Activated naive CD8-positive, alpha-beta T cell treated with anti-CD3 and anti-CD28 coated beads, Interleukin-2, amount 50 U/mL, for 16 hours (primary cell): ENCODE data around the gene CLPTM1L.
"Not testable (repeated sequence)": the region's sequence is repeated elsewhere in the genome, so short reads cannot be mapped to it uniquely, and the experiment has no call there.

ENCODE experiments used
- DNase-seq: peaks from one replicate; pipeline ENCODE4 v3.0.0-alpha.2; 2020; ENCODE audit warnings: low read depth, low spot score

Gene CLPTM1L

GRCh38 chr5:1328237-1329110 is 16.4 kb downstream of the CLPTM1L start:
- not testable (repeated sequence) for DNase-seq

GRCh38 chr5:1326901-1327756 is 17.8 kb downstream of the CLPTM1L start:
- DNase-seq = not testable (repeated sequence)

DNA sequence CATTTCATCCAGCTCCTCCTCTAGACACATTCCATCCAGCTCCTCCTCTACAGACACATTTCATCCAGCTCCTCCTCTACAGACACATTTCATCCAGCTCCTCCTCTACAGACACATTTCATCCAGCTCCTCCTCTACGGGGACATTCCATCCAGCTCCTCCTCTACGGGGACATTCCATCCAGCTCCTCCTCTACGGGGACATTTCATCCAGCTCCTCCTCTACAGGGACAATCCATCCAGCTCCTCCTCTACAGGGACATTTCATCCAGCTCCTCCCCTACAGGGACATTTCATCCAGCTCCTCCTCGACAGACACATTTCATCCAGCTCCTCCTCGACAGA is 18.4 kb downstream of the CLPTM1L start:
- not testable (repeated sequence) for DNase-seq

DNA sequence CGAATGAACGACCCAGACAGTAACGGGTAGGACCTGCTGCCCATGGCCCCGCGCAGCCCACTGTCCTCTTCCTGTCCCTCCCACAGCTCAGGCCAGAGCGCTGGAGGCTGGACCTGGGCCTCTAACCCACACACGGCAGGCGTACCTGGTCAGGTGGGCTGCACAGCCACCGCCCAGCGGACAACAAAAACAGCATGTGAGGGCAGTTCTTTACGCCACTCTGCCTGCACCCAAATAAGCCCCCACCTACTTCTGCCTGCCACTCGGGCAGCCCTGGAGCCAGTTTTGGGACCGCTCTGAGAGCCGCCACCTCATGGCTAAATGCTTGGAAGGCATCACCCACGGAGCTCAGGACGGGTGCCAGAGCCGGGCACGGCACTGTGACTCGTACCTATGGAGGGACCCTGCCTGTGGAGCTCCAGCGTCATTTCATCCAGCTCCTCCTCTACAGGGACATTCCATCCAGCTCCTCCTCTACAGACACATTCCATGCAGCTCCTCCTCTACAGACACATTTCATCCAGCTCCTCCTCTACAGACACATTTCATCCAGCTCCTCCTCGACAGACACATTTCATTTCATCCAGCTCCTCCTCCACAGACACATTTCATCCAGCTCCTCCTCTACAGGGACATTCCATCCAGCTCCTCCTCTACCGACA is 18.9 kb downstream of the CLPTM1L start:
- DNase-seq = no peak

- no peak for DNase-seq
Observed at GRCh38 chr5:1325191-1325741, 19.6 kb downstream of the CLPTM1L start.

GRCh38 chr5:1324719-1325190 is 20.1 kb downstream of the CLPTM1L start:
- DNase-seq = no peak

DNA sequence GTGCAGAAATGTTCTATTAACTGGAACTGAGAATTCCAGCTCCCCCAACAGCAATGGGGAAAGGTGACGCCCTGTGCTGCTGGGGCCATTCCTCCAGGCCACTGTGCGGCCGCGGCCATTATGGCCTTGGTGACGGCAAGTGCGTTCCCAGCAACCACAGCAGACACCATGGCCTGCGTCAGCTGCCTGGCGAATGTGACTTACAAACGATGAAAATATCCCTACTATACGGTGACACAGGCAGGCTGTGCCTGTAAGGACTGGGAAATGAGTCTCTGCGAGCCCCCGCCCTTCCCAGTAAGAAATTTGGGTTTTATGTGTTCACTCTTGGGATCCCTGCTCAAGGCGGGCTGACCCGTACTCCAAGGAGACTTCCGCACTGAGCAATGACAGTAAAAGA is 20.6 kb downstream of the CLPTM1L start:
- no peak for DNase-seq

GRCh38 chr5:1323803-1324173 is 21.1 kb downstream of the CLPTM1L start:
- DNase-seq = no peak

DNA sequence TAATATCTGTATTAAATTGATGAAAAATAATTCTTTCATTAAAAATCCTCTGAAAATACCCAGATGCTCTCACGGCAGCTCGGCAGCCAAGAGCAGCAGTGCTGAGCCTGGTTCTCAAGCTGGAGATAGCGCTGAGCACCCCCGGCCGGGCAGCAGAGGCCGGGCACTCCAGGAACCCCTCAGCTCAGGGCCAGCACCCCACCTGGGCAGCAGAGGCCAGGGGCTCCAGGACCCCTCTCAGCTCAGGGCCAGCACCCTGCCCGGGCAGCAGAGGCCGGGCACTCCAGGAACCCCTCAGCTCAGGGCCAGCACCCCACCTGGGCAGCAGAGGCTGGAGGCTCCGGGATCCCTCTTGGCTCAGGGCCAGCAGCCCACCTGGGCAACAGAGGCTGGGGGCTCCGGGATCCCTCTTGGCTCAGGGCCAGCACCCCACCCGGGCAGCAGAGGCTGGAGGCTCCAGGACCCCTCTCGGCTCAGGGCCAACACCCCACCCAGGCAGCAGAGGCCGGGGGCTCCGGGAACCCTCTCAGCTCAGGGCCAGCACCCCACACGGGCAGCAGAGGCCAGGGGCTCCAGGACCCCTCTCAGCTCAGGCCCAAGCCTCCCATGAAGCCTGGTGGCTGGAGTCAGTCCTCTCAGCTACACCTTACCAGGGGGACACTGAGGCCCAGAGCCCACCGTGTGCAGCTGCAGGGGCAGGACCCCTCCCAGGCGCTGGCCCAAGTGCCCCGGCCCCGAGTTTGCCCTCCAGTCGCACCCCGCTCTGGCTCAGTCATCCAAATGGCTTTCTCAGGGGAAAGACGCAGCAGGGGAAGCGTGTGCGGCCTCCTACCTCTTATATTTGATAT is 21.7 kb downstream of the CLPTM1L start:
- DNase-seq = no peak

DNA sequence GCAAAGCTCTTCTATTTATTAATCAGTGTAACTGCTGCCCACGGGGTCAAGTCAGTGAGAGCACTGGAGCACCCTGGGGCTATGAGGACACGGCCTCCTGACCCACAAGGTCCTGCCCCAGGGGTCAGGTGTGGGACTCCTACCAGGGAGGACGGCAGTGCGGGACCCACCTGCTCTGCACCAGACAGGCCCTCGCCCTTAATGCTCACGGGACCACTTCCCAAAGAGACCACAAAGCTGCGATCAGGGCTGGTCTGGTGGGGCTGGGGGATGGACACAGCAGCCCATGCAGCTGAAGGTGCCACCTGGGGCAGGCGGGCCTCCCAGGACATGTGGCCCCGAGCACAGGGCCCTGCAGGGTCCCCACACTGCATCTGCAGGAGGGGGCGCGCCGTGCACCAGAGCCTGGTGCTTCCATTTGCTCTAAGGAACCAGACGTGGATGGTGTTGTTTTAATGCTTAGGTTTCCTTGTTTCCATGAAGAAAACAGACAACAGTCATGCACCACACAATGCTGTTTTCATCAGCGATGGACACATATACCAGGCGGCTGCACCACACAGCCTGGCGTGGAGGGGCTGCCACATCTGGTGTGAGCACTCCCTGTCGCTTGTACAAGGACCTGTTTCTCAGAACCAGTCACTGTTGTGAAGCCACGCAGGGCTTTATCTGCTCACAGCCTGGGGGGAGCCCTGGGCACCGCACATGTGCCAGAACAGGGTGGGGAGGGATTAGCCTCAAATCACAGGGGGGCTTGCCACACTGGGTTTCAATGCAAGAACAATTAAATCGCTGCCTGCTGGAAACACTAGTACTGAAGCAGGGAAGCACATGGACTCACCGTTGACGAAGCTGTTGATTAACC is 22.6 kb downstream of the CLPTM1L start:
- no peak for DNase-seq

- no peak for DNase-seq
Observed at GRCh38 chr5:1321576-1321975, 23.3 kb downstream of the CLPTM1L start.

- no peak for DNase-seq
Observed at GRCh38 chr5:1320436-1321344, 24.2 kb downstream of the CLPTM1L start.

DNA sequence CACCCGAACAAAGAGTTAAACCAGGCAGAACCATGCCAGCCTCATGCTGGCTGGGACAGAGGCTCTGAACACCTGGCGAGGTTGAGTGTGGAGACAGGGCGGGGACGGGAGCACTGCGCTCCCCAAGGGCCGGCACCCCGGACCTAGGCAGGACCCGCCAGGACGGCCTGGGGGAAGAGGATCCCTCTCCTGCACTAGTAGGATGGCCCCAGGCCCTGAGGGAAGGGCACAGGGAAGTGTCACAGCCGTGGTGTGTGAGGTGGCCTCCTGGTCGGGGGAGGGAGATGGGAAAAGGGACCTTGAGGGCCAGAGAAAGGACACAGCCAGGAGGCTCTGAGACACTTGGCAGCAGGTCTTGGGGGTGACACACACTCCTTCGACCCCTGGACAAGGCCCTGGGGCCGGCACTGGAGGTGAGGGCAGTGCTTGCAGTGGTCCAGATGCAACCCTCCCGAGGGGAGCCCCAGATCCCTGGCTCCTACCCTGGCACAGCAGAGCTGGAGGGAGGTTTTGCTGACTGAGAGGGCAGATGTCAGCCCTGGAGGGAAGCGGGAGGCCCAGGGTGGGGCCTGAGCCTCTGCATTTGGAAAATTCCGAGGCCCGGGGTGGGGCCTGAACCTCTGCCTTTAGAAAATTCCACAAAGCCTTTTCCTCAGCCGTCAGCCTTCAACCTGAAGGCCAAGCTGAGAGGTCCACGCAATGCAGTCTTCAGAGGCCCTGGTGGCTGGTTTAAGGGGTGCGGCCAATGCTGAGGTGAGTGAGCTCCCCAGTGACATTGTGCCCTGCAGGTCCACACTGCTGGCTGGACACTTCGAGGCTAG is 25.3 kb downstream of the CLPTM1L start:
- no peak for DNase-seq

DNA sequence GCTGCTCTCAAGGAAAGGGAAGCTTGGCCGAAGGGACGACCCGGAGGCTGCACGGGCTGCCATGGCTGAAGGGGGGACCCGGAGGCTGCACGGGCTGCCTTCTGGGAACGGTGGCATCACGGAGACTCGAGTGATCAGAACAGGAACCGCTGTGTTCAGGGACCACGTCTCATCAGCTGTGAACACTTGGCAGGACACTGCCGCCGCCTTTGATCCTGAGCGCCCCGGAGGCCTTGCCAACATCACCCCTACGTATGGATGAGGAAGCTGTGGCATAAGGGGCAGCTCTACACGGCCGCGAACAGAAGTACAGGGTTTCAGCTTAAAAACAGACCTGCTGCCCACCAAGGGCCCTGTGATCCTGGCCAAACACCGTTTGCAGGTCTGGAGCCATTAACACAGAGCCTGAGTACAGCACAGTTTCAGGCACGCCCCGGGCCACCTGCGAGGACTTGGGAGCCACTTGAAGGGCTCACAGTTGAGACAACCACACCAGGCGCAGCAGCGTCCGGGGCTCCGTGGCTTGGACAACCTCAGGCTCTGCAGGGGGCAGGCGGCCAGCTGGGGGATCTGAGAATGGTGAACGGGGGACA is 26.1 kb downstream of the CLPTM1L start:
- no peak for DNase-seq

GRCh38 chr5:1317921-1318565 is 26.9 kb downstream of the CLPTM1L start:
- no peak for DNase-seq

DNA sequence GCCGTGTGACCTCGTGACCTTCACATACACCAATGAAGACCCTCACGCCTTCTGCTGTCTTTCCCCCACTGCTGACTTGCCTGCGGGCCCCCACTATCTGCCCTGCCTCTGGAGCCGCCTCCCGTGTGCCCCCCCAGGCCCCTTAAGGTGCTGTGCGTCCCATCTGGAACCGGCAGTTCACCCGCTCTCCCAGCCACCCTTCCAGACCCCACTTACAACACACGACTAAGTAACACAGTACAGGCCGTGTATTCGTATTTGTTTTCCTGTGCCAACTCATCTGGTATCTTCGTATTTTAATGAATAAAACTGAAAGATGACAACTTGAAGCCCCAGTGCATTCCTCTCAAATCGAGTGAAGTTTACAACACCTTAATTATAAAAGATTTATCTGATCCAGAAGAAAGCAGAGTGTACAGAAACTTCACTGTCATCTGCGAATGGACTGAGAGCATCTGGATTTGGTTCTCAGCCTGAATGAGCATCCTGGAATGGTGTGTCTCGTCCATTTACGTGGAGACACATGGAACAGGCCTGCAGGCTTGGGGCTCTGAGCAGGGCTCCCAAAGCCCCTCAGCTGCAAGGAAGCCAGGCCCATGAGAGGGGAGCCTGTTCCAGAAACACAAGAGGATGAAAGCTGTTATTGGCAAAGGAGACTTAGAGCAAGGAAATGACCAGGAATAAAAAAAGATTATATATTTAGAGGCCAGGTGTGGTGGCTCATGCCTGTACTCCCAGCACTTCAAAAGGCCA is 28.1 kb downstream of the CLPTM1L start:
- DNase-seq = no peak
